Thoracic aorta (tissue), 2 donors: ENCODE results near the gene TRIM4. TPM values are rescaled to one million over a fixed set of nuclear protein-coding genes. Genes with fewer than 3 reads are reported as not detected.
"Not testable (repeated sequence)": the region's sequence is repeated elsewhere in the genome, so short reads cannot be mapped to it uniquely, and the experiment has no call there.

Source experiments
- ATAC-seq: fragments of 150-250 bp; one replicate; pipeline ENCODE4 v1.8.0; 2017; ENCODE audit warnings: low read depth; ENCODE audit not compliant: insufficient number of reproducible peaks, low FRiP score
- DNase-seq: peaks from one replicate; pipeline ENCODE4 v3.0.0-alpha.2; 2020; ENCODE audit warnings: low spot score
- H3K27ac ChIP-seq, 2 donors: fragments of 200-600 bp; sonication (generic); 1 replicate in 1 of 2; 2 replicates in 1 of 2; pipeline ENCODE4 v1.5.1; 2016; ENCODE audit warnings: mild to moderate bottlenecking in 2 of 2, moderate library complexity in 2 of 2
- H3K27me3 ChIP-seq: fragments of 200-600 bp; sonication (generic); replicated peaks from 2 replicates; pipeline ENCODE4 v1.6.0; 2016; ENCODE audit warnings: mild to moderate bottlenecking; ENCODE audit not compliant: insufficient read depth
- H3K36me3 ChIP-seq: fragments of 200-600 bp; sonication (generic); one replicate; pipeline ENCODE4 v1.5.1; 2016
- H3K4me1 ChIP-seq, 2 donors: fragments of 200-600 bp; sonication (generic); 1 replicate in 1 of 2; 2 replicates in 1 of 2; pipeline versions ENCODE4 v1.5.1 to v1.6.0; 2016; ENCODE audit warnings: low read depth in 2 of 2, mild to moderate bottlenecking in 1 of 2; ENCODE audit not compliant: control insufficient read depth in 1 of 2
- H3K4me3 ChIP-seq: fragments of 200-600 bp; sonication (generic); 2 replicates; pipeline ENCODE4 v1.5.1; 2016; ENCODE audit warnings: mild to moderate bottlenecking
- H3K9me3 ChIP-seq: fragments of 200-600 bp; sonication (generic); 2 replicates; pipeline ENCODE4 v1.5.1; 2016
- total RNA-seq, 2 donors: library from RNA; depleted of rRNA; stranded (reverse); fragments of >200 nt; gene quantifications; one replicate each; pipeline versions ENCODE4 v1.1.0 to v1.2.3, GENCODE V29; 2016
- TF ChIP-seq, protein P1 (sequence below): fragments of 200-600 bp; sonication (generic); IDR thresholded peaks from one replicate; pipeline ENCODE4 v1.5.1; 2019; ENCODE audit warnings: antibody characterized with exemption

The TRIM4 gene
- total RNA-seq, 2 donors from 2014 or later: 35.2 to 42.5 TPM

GRCh38 chr7:99876491-99876890 is 42.8 kb downstream of the TRIM4 start:
- Histone ChIP-seq H3K9me3 (no peaks in the 10 kb centered on the region), H3K36me3 (no peaks in the 10 kb centered on the region), H3K4me3 (no peak overlapping the region), H3K4me1 (no peaks in the 10 kb centered on the region), H3K27ac (no peak overlapping the region), H3K27me3 (no peaks in the 10 kb centered on the region)
- no peak for DNase-seq
- no peak for ATAC-seq
- TF ChIP-seq, protein P1, sequence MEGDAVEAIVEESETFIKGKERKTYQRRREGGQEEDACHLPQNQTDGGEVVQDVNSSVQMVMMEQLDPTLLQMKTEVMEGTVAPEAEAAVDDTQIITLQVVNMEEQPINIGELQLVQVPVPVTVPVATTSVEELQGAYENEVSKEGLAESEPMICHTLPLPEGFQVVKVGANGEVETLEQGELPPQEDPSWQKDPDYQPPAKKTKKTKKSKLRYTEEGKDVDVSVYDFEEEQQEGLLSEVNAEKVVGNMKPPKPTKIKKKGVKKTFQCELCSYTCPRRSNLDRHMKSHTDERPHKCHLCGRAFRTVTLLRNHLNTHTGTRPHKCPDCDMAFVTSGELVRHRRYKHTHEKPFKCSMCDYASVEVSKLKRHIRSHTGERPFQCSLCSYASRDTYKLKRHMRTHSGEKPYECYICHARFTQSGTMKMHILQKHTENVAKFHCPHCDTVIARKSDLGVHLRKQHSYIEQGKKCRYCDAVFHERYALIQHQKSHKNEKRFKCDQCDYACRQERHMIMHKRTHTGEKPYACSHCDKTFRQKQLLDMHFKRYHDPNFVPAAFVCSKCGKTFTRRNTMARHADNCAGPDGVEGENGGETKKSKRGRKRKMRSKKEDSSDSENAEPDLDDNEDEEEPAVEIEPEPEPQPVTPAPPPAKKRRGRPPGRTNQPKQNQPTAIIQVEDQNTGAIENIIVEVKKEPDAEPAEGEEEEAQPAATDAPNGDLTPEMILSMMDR: no peak

DNA sequence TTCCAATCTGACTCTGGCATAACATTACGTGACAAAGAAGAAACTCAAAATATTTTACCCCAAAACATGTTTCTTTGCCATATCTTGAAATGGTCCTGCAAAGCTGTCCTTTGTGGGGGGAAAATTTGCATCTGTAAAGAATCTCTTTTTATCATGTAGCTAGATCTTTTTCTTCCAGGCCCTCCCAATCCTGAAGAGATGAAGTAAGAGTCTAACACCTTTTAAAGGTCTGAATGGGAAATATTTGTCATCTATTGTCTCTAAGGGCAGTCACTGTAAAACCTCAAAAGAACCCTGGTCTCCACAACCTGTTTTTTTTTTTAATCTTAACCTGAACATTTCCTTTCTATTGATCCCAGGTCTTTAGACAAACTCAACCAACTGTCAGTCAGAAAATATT is 51.1 kb downstream of the TRIM4 start:
- peaks cover 4% of the 10 kb centered on the region in 2 donors for H3K4me1 ChIP-seq
- no peaks in the 10 kb centered on the region for H3K36me3 ChIP-seq
- TF ChIP-seq, protein P1: no peak
- H3K9me3 ChIP-seq: no peaks in the 10 kb centered on the region
- H3K4me3 ChIP-seq: no peak overlapping the region
- no peak overlapping the region for H3K27ac ChIP-seq
- ATAC-seq (no peak), DNase-seq (no peak)
- no peaks in the 10 kb centered on the region for H3K27me3 ChIP-seq

GRCh38 chr7:99867477-99867876 is 51.9 kb downstream of the TRIM4 start:
- not testable (repeated sequence) for H3K4me3 ChIP-seq, H3K4me1 ChIP-seq, H3K9me3 ChIP-seq, H3K36me3 ChIP-seq, ATAC-seq, DNase-seq, H3K27me3 ChIP-seq, H3K27ac ChIP-seq

DNA sequence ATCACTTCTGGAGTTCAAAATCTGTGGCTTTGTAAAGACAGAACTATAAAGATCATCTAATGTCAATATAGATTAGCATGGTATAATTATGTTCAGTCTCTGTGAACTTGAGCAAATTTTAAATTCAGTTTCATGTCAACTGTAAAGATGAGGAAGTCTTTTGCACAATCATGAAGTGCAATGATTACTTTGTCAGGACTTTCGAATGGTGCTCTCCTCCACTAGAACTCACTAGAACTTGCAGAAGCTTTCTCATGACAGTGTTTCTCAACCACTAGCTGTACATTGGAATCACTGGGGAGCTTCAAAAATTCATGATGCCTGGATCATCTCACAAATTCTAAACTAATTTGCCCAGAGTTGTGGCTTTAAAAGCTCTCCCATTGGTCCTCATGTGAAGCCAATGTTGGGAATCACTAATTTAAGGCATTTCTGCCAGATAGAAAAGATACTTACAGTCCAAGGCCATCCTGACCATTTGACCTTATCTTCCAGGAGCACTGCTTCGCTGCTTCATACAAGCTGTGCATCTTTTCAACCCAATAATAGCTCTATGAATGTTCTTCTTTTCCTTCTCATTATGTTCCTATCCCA is 55.4 kb downstream of the TRIM4 start:
- no peaks in the 10 kb centered on the region for H3K36me3 ChIP-seq
- TF ChIP-seq, protein P1: no peak
- no peak overlapping the region for H3K27ac ChIP-seq
- H3K27me3 ChIP-seq: no peaks in the 10 kb centered on the region
- peaks cover 19 to 29% of the 10 kb centered on the region in 2 donors for H3K4me1 ChIP-seq
- no peak overlapping the region for H3K4me3 ChIP-seq
- DNase-seq (no peak), ATAC-seq (no peak)
- no peaks in the 10 kb centered on the region for H3K9me3 ChIP-seq

GRCh38 chr7:99860281-99861127 is 58.8 kb downstream of the TRIM4 start:
- H3K4me1 ChIP-seq: peaks cover 19 to 29% of the 10 kb centered on the region in 2 donors
- H3K4me3 ChIP-seq: peak overlapping the region; percentile 32
- TF ChIP-seq, protein P1: no peak
- DNase-seq (peak; percentile 45), ATAC-seq (peak; percentile 96)
- H3K27ac ChIP-seq: peak overlapping the region; percentile 87 to 95
- H3K36me3 ChIP-seq: no peaks in the 10 kb centered on the region
- H3K27me3 ChIP-seq: no peaks in the 10 kb centered on the region
- no peaks in the 10 kb centered on the region for H3K9me3 ChIP-seq
